ENCODE results near the gene OST4. TPM values are rescaled to one million over a fixed set of nuclear protein-coding genes. Genes with fewer than 3 reads are reported as not detected.

The OST4 gene
- total and polyA plus RNA-seq, 7 donors, result 244 to 688 (median 413) TPM

DNA sequence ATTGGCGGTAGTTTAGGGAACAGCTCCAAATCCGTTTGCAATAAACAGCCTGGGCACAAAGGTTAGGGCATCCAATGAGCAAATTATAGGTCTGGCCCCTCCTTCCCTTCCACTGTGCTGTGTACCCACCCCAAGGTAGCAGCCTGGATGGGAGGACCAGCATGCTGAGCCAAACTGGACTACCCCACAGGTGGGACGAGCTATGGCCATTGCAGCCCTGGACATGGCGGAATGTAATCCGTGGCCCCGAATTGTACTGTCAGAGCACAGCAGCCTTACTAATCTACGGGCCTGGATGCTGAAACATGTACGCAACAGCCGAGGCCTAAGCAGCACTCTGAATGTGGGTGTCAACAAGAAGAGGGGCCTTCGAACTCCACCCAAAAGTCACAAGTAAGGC lies 13.2 kb downstream of the OST4 start:
- Histone ChIP-seq H3K4me1 (peaks cover 0 to 2% (median 0%) of the 10 kb centered on the region in 4 donors), H3K4me3 (no peak overlapping the region), H3K9me3 (no peaks in the 10 kb centered on the region), H3K27me3 (no peaks in the 10 kb centered on the region), H3K36me3 (peaks cover 12 to 83% (median 23%) of the 10 kb centered on the region in 4 donors), H3K27ac (no peak overlapping the region)
- WGBS, 2 donors, result 82 to 89% methylated on average over 10 of the region's 10 CpGs
- TF ChIP-seq, protein P1, sequence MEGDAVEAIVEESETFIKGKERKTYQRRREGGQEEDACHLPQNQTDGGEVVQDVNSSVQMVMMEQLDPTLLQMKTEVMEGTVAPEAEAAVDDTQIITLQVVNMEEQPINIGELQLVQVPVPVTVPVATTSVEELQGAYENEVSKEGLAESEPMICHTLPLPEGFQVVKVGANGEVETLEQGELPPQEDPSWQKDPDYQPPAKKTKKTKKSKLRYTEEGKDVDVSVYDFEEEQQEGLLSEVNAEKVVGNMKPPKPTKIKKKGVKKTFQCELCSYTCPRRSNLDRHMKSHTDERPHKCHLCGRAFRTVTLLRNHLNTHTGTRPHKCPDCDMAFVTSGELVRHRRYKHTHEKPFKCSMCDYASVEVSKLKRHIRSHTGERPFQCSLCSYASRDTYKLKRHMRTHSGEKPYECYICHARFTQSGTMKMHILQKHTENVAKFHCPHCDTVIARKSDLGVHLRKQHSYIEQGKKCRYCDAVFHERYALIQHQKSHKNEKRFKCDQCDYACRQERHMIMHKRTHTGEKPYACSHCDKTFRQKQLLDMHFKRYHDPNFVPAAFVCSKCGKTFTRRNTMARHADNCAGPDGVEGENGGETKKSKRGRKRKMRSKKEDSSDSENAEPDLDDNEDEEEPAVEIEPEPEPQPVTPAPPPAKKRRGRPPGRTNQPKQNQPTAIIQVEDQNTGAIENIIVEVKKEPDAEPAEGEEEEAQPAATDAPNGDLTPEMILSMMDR (IDR thresholded peaks at IDR 0.05), result no peak
- TF ChIP-seq POLR2A (IDR thresholded peaks at IDR 0.05), result no peak
- no peak for TF ChIP-seq POLR2AphosphoS5 (IDR thresholded peaks at IDR 0.05)
- TF ChIP-seq EP300 (IDR thresholded peaks at IDR 0.05), result no peak
- DNase-seq, result peak; percentile 40
- intact Hi-C loops (cut with DNase I), result no loop called here

DNA sequence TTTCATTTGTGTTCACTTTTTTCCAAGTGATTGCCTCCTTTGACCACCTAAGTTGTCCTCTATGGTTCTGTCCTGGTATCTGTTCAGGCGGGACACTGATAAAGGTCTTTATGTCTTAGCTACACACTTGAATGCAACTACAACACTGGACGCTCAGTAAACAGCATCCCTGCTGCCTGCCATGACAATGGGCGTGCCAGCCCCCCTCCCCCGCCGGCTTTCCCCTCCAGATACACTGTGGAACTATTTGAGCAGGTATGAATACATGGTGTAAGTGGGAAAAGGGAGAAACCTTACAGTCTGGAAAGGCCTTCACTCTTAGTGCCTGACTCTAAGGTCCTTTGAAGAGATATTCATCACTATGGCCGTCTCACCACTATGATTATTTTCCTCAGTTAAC lies 14.3 kb downstream of the OST4 start:
- DNase-seq, result peak; percentile 54
- intact Hi-C loops (cut with DNase I), result no loop called here
- Histone ChIP-seq H3K27ac (no peak overlapping the region), H3K4me1 (peaks cover 0 to 9% (median 5%) of the 10 kb centered on the region in 4 donors), H3K9me3 (no peaks in the 10 kb centered on the region), H3K36me3 (peaks cover 12 to 76% (median 23%) of the 10 kb centered on the region in 4 donors), H3K4me3 (no peak overlapping the region), H3K27me3 (no peaks in the 10 kb centered on the region)
- 92 to 93% methylated on average over 6 of the region's 6 CpGs for WGBS, 2 donors
- TF ChIP-seq POLR2A (IDR thresholded peaks at IDR 0.05) (no peak), POLR2AphosphoS5 (IDR thresholded peaks at IDR 0.05) (no peak), EP300 (IDR thresholded peaks at IDR 0.05) (no peak)
- TF ChIP-seq, protein P1 (IDR thresholded peaks at IDR 0.05), result no peak

DNA sequence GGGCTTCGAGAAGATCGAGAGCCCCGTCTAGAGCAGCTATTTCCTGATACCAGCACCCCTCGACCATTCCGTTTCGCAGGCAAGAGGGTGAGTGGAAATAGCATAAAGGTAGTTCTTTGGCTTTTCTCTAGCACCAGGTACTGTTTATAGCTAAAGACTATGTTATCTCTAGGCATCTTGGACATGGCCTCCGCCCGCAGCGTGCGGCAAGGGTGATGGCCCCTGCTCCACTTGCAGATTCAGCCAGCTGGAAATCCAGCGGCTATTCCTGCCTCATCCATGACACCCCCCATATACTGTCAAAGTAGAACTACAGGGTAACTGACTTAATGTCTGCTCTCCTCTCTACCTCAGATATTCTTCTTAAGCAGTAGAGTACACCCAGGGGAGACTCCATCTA lies 16.7 kb downstream of the OST4 start:
- peak; percentile 33 for DNase-seq
- peaks cover 0 to 21% (median 11%) of the 10 kb centered on the region in 4 donors for H3K4me1 ChIP-seq
- no peak overlapping the region for H3K27ac ChIP-seq
- H3K36me3 ChIP-seq, result peaks cover 12 to 64% (median 23%) of the 10 kb centered on the region in 4 donors
- TF ChIP-seq POLR2A (IDR thresholded peaks at IDR 0.05) (no peak), POLR2AphosphoS5 (IDR thresholded peaks at IDR 0.05) (no peak), EP300 (IDR thresholded peaks at IDR 0.05) (no peak)
- TF ChIP-seq, protein P1 (IDR thresholded peaks at IDR 0.05), result no peak
- no peaks in the 10 kb centered on the region for H3K27me3 ChIP-seq
- H3K9me3 ChIP-seq, result no peaks in the 10 kb centered on the region
- no peak overlapping the region for H3K4me3 ChIP-seq
- intact Hi-C loops (cut with DNase I), result no loop called here
- WGBS, 2 donors, result 95 to 97% methylated on average over 11 of the region's 11 CpGs

DNA sequence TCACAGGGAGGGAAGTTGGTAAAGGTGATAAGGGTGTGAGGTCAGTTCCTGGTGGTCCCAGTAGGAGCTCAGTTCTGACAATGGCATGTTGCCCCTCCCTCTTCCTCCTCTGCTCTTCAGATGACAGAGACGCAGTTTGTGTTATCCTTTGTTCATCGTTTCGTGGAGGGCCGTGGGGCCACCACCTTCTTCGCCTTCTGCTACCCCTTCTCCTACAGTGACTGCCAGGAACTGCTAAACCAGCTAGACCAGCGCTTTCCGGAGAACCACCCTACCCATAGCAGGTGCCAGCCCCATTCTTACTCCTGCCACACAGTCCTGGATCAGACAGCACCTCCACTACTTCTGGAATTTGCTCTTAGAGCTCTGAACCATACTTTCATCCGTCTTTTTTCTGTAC lies 17.7 kb downstream of the OST4 start:
- intact Hi-C loops (cut with DNase I), result no loop called here
- WGBS, 2 donors, result 92 to 95% methylated on average over 8 of the region's 8 CpGs
- Histone ChIP-seq H3K27me3 (no peaks in the 10 kb centered on the region), H3K4me3 (no peak overlapping the region), H3K4me1 (peaks cover 0 to 26% (median 17%) of the 10 kb centered on the region in 4 donors), H3K36me3 (peaks cover 12 to 55% (median 23%) of the 10 kb centered on the region in 4 donors), H3K9me3 (no peaks in the 10 kb centered on the region), H3K27ac (no peak overlapping the region)
- TF ChIP-seq EP300 (IDR thresholded peaks at IDR 0.05) (no peak), POLR2AphosphoS5 (IDR thresholded peaks at IDR 0.05) (no peak), POLR2A (IDR thresholded peaks at IDR 0.05) (no peak)
- TF ChIP-seq, protein P1 (IDR thresholded peaks at IDR 0.05), result no peak
- no peak for DNase-seq

DNA sequence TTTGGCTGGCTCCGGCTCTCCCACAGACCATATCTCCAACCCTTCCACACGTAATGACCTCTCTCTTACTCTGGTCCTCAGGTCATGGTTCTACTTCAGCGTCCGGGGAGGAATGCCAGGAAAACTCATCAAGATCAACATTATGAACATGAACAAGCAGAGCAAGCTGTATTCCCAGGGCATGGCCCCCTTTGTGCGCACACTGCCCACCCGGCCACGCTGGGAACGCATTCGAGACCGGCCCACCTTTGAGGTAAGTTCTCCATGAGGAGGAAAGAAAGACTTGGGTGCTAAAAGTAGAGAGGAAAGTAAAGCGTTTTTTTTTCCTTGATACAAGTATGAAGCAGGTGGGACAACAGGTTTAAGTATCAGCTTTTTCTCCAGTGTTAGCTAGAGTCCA lies 18.1 kb downstream of the OST4 start:
- intact Hi-C loops (cut with DNase I), result no loop called here
- Histone ChIP-seq H3K27me3 (no peaks in the 10 kb centered on the region), H3K4me3 (no peak overlapping the region), H3K36me3 (peaks cover 12 to 50% (median 23%) of the 10 kb centered on the region in 4 donors), H3K9me3 (no peaks in the 10 kb centered on the region), H3K4me1 (peaks cover 0 to 26% (median 17%) of the 10 kb centered on the region in 4 donors), H3K27ac (peak overlapping the region in 1 of 4 donors; percentile 93)
- WGBS, 2 donors, result 88 to 91% methylated on average over 11 of the region's 11 CpGs
- TF ChIP-seq, protein P1 (IDR thresholded peaks at IDR 0.05), result no peak
- TF ChIP-seq POLR2AphosphoS5 (IDR thresholded peaks at IDR 0.05), result no peak
- no peak for DNase-seq

All from sigmoid colon (tissue), 7 donors.